GM12878 (cell line): ENCODE results near the gene GRIK1. TPM values are rescaled to one million over a fixed set of nuclear protein-coding genes. Genes with fewer than 3 reads are reported as not detected.

Experiments used
- ATAC-seq: fragments of 200-7000 bp; cut with Tn5 transposase; 3 replicates; pipeline ENCODE4 v1.9.1; 2020; ENCODE audit warnings: mild to moderate bottlenecking, moderate library complexity
- BruUV-seq: library from RNA; stranded (reverse); fragments of 400-500 nt; replicated peaks from 2 replicates; lab custom pipeline; 2021; lab: Mats Ljungman, UMichigan
- CTCF ChIA-PET: fragments of 300-600 bp; sonication (Branson Sonifier 250); formaldehyde crosslinking; extraction: SDS; loops from one replicate; lab custom pipeline; 2021; ENCODE audit warnings: inconsistent platforms; lab: Yijun Ruan, JAX
- POLR2A ChIA-PET: fragments of 350-600 bp; formaldehyde crosslinking; extraction: SDS; loops from one replicate; lab custom pipeline; 2021; ENCODE audit warnings: inconsistent platforms; lab: Charles Lee
- RAD21 ChIA-PET: fragments of 300-600 bp; sonication (Branson Sonifier 250); formaldehyde crosslinking; loops from one replicate; lab custom pipeline; 2023; ENCODE audit warnings: antibody characterized with exemption; ENCODE audit not compliant: unreplicated experiment; lab: Charles Lee
- SMC1A ChIA-PET: fragments of 300-600 bp; sonication (Branson Sonifier 250); formaldehyde crosslinking; loops from one replicate; lab custom pipeline; 2023; ENCODE audit not compliant: unreplicated experiment, uncharacterized antibody; lab: Charles Lee
- DNase-seq: peaks from one replicate; pipeline ENCODE4 v3.0.0-alpha.2; 2011; ENCODE audit warnings: low read depth, low spot score
- FAIRE-seq: peaks from 3 replicates; lab custom pipeline; 2011; peaks lifted over from hg19 to GRCh38; lab: Jason Lieb, UNC
- H2AFZ ChIP-seq: 2 replicates; pipeline ENCODE4 v1.6.0; 2011; ENCODE audit warnings: low read depth, low read length, control low read depth; ENCODE audit not compliant: control insufficient read depth
- H3K27ac ChIP-seq: 2 replicates; pipeline ENCODE4 v1.5.1; 2011; ENCODE audit warnings: control low read depth; ENCODE audit not compliant: control insufficient read depth, insufficient read depth
- H3K27me3 ChIP-seq, 2 experiments: replicated peaks in 1 of 2; 2 replicates each; pipeline versions ENCODE4 v1.6.0 to v1.6.1; 2011; ENCODE audit warnings: low read length in 1 of 2; ENCODE audit not compliant: control insufficient read depth in 2 of 2, insufficient read depth in 2 of 2
- H3K36me3 ChIP-seq, 2 experiments: 2 replicates each; pipeline ENCODE4 v1.5.1; 2011; ENCODE audit warnings: low read length in 1 of 2; ENCODE audit not compliant: control insufficient read depth in 2 of 2, insufficient read depth in 2 of 2
- H3K4me1 ChIP-seq: 2 replicates; pipeline ENCODE4 v1.6.1; 2011; ENCODE audit warnings: mild to moderate bottlenecking, low read length, moderate library complexity, mixed read lengths; ENCODE audit not compliant: control insufficient read depth, insufficient read depth
- H3K4me2 ChIP-seq: 2 replicates; pipeline ENCODE4 v1.6.0; 2011; ENCODE audit warnings: control low read depth; ENCODE audit not compliant: control insufficient read depth, insufficient read depth
- H3K4me3 ChIP-seq: fragments of 200-600 bp; sonication (generic); 2 replicates; pipeline ENCODE4 v1.5.1; 2016
- H3K79me2 ChIP-seq: 2 replicates; pipeline ENCODE4 v1.6.0; 2011; ENCODE audit warnings: low read length; ENCODE audit not compliant: control insufficient read depth, insufficient read depth
- H3K9ac ChIP-seq: 2 replicates; pipeline ENCODE4 v1.8.0; 2011; ENCODE audit warnings: low read length, control low read depth, mixed read lengths; ENCODE audit not compliant: control insufficient read depth, insufficient read depth
- H3K9me3 ChIP-seq: replicated peaks from 3 replicates; pipeline ENCODE4 v1.5.1; 2011; ENCODE audit warnings: mild to moderate bottlenecking, low read length; ENCODE audit not compliant: control insufficient read depth, insufficient read depth
- H4K20me1 ChIP-seq: 2 replicates; pipeline ENCODE4 v1.6.0; 2011; ENCODE audit not compliant: control insufficient read depth, insufficient read depth
- EZH2 ChIP-seq: IDR thresholded peaks from 2 replicates; pipeline ENCODE4 v1.6.1; 2012; ENCODE audit warnings: low read depth, mild to moderate bottlenecking, control low read depth, inconsistent platforms, low read length, borderline replicate concordance; ENCODE audit not compliant: control insufficient read depth
- FOXK2 ChIP-seq: fragments of 450-650 bp; IDR thresholded peaks from 2 replicates; pipeline ENCODE4 v1.6.1; 2017; ENCODE audit warnings: mild to moderate bottlenecking, moderate library complexity
- PRDM15 ChIP-seq: fragments of 450-650 bp; formaldehyde crosslinking; IDR thresholded peaks from 2 replicates; pipeline ENCODE4 v1.4.0; 2020; ENCODE audit warnings: mild to moderate bottlenecking, moderate library complexity
- SUZ12 ChIP-seq: fragments of 200-600 bp; sonication (generic); IDR thresholded peaks from one replicate; pipeline ENCODE4 v1.6.1; 2018; ENCODE audit warnings: antibody characterized with exemption, mild to moderate bottlenecking; ENCODE audit not compliant: unreplicated experiment
- ZNF207 ChIP-seq: fragments of 450-650 bp; IDR thresholded peaks from 2 replicates; pipeline ENCODE4 v1.6.1; 2014; ENCODE audit warnings: antibody characterized with exemption, mild to moderate bottlenecking, borderline replicate concordance
- ZNF274 ChIP-seq: IDR thresholded peaks from one replicate; pipeline ENCODE4 v1.8.0; 2011; ENCODE audit not compliant: insufficient read length, insufficient read depth
- WGBS: methylation state at CpG from one replicate; pipeline ENCODE4 v1.1.6; 2016; ENCODE audit warnings: low lambda C conversion rate; ENCODE audit not compliant: insufficient replicate concordance, insufficient coverage; ENCODE audit errors: missing lambda C conversion rate; 5-methylcytosine and 5-hydroxymethylcytosine counted together
- in situ Hi-C: fragments of 300-500 bp; cut with MboI; formaldehyde crosslinking; loops from 9 replicates; pipeline ENCODE4 v1.14.3; 2018; ENCODE audit warnings: mixed read lengths
- intact Hi-C: fragments of 100-400 bp; cut with micrococcal nuclease; formaldehyde crosslinking; loops from one replicate; pipeline ENCODE4 v1.14.2; 2022; ENCODE audit not compliant: unreplicated experiment
- polyA plus RNA-seq, 11 experiments: library from polyadenylated mRNA; depleted of rRNA in 4 of 11; unstranded in 6 of 11; stranded (reverse) in 5 of 11; fragments of >200 nt; fragmentation: Nextera tagmentation in 4 of 11; fragmentation: Illumina TruSeq in 1 of 11; extraction: Ambion mirVana in 4 of 11; extraction: Trizol in 1 of 11; gene quantifications; 1 replicate in 1 of 11; 2 replicates in 10 of 11; pipeline versions ENCODE4 v1.2.1 to v1.2.3, GENCODE V29; 2011 to 2016; ENCODE audit warnings: inconsistent platforms in 2 of 11, missing spikeins in 2 of 11, low read depth in 1 of 11
- total RNA-seq, 4 experiments: library from RNA; depleted of rRNA in 3 of 4; stranded (reverse); fragments of >200 nt in 3 of 4; fragmentation: Illumina TruSeq in 1 of 4; extraction: Trizol in 1 of 4; gene quantifications; 2 replicates each; pipeline versions ENCODE4 v1.2.1 to v1.2.3, GENCODE V29; 2013 to 2021

The GRIK1 gene
- total and polyA plus RNA-seq, 10 of the 15 experiments (the other 5 are each of a cell fraction or from before 2014, with no cell fraction given): 0.05 to 0.13 (median 0.09) TPM; not detected in 7

GRCh38 chr21:29771491-29772066, 168.2 kb downstream of the GRIK1 start:
- no peak for TF ChIP-seq SUZ12
- TF ChIP-seq ZNF274: no peak
- TF ChIP-seq EZH2: no peak
- TF ChIP-seq PRDM15 (CRISPR knock-in tag): no peak
- TF ChIP-seq FOXK2: no peak
- no peak for TF ChIP-seq ZNF207
- Histone ChIP-seq H3K4me1 (no peaks in the 10 kb centered on the region), H2AFZ (no peak overlapping the region), H3K27me3 (no peaks in the 10 kb centered on the region), H3K9me3 (no peaks in the 10 kb centered on the region), H4K20me1 (no peaks in the 10 kb centered on the region), H3K4me2 (no peak overlapping the region), H3K36me3 (no peaks in the 10 kb centered on the region), H3K4me3 (no peak overlapping the region), H3K79me2 (no peaks in the 10 kb centered on the region), H3K27ac (no peak overlapping the region), H3K9ac (no peak overlapping the region)
- in situ Hi-C loops: no loop called here
- ChIA-PET RAD21 (no interaction called here), POLR2A (no interaction called here), CTCF (no interaction called here), SMC1A (no interaction called here)
- DNase-seq (no peak), FAIRE-seq (no peak), ATAC-seq (no peak)
- no TSS peak for BruUV-seq
- intact Hi-C loops: no loop called here
- WGBS: 43% methylated on average over 4 of the region's 4 CpGs
